GM19324 (cell line): ENCODE data around the gene PDXDC1.
"Not testable (repeated sequence)": the region's sequence is repeated elsewhere in the genome, so short reads cannot be mapped to it uniquely, and the experiment has no call there.

Source experiments
- ATAC-seq: cut with Tn5 transposase; IDR thresholded peaks from one replicate; pipeline ENCODE4 v1.9.1; 2021; ENCODE audit warnings: mild to moderate bottlenecking, moderate library complexity; ENCODE audit not compliant: unreplicated experiment, low FRiP score

The PDXDC1 gene

DNA sequence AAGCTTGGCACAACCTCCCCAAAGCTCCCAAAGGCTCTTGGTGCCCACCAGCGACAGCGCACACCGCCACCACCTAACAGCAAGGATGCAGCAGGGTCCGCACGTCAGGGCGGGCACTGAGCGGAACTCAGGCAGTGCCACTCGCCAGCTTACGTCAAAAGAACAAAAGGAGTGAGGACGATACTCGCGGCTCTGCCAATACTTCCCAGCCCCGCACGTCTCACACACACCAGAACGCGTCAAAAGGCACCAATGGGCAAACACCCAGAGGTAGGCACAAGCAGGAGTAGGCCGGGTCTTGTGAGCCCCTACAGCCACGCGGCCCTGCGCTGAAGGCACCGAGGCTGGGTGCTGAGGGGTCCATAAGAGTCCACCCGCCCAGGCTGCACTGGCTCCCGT is 171.4 kb downstream of the PDXDC1 start:
- ATAC-seq = not testable (repeated sequence)

DNA sequence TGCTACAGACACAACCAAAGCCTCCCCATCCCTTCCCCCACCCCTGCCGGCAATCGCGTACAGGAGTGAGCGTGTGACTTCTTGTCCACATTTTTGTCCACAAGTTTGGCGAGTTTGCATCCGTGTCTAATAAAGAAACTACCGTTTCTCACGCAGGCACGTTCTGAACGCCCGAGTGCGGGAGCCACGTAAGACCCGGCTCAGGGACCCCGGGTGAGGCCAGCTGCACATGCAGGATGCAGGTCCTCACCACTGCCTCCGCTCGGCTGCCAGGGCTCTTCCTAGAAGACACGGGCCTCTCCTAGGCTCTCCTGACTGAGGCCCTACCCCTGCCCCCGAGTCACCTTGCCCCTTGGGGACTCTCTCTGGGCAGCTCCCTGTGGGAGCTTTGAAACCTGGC is 174.0 kb downstream of the PDXDC1 start:
- ATAC-seq = not testable (repeated sequence)

DNA sequence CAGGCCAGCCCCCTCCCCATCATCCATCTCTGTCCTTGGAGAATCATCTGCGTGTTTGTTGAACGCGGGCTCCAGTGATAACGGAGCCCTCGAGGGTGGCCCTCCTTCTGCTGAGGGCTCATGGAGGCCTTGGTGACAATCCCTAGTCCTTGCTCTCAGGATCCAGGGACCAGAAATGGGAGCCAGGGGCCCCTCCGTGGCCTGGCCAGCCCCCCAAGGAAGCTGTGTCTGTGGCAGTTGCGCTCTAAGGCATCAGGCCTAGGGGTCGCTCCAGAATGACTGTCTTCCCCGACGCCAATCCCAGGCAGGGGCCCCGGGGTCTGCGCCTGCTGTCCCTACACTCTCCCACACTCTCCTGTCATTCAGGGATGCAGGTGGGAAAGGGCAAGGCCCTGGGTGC is 174.4 kb downstream of the PDXDC1 start:
- not testable (repeated sequence) for ATAC-seq

DNA sequence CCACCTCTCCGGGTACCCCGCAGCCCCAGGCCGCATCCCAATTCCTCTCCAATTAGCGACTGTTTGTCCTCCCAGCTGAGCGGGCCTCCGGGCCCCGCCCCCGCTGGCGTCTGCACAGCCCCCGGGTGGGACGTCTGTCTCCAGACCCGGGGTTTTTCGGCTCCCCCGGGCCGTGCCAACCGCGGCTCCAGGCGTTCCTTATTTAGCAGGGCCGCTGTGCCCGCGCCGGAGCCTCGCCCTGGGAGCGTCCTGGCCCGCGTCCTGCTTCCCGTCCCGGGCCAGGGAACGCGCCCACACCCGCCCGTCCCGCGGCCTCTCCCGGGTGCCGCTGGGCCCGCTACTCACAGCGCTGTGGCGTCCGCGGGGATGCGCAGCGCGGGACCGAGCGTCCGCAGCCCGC is 179.2 kb downstream of the PDXDC1 start:
- ATAC-seq = not testable (repeated sequence)

DNA sequence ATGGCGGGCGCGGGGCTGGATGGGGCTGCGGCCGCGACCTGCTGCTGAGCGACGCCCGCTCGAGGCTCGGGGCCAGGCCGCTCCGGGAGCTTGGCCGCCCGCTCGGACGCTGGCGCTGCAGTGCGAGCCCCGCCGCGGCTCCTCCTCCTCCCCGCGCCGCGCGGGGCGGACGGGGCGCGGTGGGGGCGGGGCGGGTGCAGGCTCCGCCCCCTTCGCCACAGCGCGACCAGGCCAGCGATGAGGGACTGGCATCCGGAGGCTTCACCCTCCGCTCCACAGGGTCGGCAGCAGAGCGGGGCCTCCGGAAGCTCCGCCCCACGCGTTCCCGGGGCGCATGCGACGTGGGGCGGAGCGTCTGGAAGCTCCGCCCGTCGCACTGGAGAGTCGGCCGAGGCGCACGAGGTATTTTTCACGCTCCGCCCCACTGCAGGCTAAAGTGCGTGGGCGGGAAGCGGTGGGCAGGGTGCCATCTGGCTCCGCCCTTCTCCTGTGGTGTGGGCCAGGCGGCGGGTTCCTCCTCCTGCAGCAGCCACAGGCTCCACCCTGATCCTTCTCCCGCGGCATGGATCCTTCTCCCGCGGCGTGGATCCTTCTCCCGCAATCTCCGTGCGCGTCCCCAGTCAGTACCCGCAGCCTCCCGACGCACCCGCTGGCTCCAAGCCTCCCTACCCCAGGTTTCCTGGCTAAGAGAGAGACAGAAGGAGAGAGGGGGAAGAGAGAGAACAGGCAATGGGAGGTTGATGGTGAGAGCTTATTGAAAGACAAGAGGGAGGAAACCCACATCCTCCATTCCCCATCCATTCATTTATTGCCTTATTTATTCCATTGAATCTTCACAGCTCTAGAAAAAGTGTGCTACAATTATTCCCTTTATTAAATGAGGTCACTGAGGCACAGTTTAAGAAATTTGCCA is 180.1 kb downstream of the PDXDC1 start:
- ATAC-seq = peak; percentile 62

DNA sequence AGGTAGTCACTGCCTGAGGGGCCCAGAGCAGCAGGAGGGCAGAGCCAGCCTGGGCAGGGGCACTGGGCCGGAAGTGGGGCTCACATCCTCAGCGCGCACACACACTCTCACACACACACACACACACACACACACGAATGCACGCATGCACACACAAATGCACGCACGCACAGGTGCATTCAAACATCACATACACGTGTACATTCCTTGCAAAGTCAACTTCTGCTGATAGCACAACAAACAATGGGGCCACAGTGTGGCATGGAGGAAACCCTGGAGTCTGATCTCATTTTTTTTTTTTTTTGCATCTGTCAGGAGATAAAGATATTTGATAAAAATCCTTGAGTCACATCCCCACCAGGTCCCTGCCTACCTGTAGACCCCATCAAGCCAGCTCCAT is 182.8 kb downstream of the PDXDC1 start:
- ATAC-seq = not testable (repeated sequence)

DNA sequence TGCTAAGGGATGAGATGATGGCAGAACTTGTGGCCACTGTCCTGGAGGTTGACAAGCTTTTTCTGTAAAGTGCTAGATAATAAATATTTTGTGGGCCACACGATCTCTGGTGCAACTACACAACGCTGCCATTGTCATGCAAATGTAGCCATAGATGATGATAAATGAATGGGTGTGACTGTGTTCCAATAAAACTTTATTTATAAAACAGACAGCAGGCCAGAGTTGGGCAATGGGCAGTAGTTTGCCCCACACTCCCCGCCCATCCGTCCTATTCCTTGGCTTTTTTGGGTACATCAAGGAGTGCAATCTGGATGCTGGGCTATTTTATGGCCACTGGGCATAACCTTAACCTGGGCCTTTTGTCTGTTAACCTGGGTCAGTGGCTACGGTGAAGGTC is 184.8 kb downstream of the PDXDC1 start:
- not testable (repeated sequence) for ATAC-seq

DNA sequence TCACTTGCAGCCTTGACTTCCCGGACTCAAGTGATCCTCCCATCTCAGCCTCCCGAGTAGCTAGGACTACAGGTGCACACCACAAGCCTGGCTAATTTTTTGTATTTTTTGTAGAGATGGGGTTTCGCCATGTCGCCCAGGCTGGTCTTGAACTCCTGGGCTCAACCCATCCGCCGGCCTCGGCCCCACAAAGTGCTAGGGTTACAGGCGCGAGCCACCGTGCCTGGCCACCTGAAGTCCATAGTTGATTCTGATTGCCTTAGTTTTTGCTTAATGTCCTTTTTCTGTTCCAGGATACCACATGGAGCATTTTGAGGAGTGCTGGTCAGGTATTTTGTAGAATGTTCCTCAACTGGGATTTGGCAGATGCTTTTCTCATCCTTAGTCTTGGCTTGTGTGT is 185.7 kb downstream of the PDXDC1 start:
- not testable (repeated sequence) for ATAC-seq

DNA sequence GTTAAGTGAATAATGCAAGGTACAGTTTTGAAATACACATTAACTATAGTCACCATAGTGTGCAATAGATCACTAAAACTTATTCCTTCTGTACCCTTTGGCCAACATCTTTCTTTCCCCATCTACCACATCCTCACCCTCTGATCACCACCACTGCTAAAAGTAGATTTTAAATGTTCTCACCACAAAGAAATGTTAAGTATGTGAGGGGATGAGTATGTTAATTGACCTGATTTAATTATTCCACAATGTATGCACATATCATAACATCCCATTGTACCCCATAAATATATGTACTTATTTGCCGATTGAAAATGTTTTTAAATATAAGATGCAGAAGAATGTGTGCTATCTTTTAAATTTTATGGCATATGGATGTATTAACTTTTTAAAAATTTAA is 188.2 kb downstream of the PDXDC1 start:
- not testable (repeated sequence) for ATAC-seq

DNA sequence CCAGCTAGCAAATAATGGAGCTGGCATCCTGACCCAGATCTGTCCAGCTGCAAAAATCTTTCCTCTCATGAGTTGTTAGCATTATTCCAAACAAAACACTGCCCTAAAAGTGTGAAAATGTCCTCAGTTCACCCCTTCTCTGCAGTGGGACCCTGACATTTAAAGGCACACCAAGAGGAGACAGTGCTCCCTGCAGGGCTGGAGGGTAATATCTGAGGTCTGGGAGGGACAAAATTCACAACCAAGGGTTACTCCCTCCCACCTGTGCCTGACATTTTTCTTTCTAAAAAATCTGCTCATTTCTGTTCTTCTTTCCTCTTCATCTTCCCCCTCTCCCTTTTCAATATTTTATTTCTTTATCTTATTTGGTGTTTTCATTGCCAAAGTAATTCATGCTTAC is 191.4 kb downstream of the PDXDC1 start:
- not testable (repeated sequence) for ATAC-seq

DNA sequence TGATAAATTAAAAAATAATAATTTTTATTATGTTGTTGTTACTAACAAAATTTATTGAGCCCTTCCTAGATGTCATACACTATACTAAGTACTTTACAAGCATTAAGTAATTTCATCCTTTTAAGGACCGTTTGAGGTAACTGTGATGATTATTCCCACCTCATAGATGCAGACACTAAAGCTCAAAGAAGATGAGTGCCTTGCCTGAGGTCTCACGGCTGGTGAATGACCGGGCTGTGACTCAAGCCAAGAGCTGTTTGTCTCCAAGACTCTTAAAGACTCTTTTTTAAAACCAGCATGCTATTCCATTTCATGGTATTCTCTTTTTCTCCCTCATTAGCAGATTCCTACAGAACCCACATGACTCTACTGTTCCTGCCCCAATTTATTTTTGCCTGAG is 193.5 kb downstream of the PDXDC1 start:
- not testable (repeated sequence) for ATAC-seq

DNA sequence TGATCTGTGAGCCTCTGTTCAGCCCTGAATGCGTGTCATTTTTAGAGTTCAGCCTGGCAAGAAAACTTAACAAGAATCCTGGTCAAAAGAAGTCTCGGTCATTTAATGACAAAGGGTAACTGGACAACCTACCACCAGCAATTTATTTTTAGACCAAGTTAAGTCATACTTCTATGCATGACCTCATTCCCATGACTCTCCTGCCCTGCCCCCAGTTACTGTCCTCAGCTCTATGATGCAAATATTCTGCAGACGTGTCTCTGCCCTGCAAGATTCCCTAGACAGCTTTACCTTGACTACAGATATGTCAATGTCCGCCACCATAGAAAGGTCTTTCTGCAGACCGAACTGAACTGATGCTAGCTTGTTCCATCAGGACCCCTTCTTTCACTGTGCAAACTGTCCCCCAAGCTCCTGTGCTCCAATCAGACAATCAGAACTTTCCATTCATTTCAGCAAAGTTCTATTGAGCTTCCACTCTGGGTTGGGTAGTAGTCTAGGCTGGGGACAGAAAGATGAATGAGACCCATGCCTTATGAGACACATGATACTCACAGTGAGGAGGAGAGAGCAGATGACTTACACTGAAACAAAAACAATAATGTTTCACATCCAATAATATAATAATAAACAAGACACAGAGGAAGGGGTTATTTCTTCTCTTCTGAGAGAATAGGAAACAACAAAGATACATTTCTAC is 194.3 kb downstream of the PDXDC1 start:
- ATAC-seq = not testable (repeated sequence)

DNA sequence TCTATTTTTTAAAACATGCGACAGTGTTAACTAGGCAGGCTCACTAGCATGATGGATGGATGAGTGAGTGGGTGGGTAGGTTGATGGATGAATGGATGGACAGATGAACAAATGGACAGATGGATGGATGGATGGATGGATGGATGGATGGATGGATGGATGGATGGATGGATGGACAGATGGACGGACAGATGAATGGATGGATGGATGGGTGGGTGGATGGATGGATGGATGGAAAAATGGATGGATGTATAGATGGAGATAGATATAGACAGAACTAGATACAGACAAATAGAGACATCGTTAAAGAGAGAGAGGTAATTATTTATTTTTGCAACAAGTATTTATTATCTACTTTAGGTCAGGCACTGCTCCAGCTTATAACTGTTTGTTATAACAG is 205.1 kb downstream of the PDXDC1 start:
- ATAC-seq = not testable (repeated sequence)

DNA sequence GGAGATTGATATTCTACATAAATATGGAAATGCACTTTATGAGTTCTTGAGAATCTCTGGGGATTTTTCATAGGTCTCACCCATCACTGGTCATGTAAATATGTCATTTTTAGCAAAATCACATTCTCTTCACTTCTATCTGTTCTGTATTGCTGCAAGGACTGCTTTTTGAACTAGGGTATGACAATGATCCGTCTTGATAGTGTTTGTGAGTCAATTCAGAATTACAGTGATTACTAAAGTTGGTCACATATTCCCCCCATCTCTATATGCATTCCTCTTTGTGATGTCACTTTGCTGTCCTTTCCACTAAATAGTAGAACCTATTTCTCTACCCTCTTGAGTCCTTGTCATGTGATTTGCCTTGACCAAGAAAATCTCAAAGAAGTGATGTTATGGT is 206.1 kb downstream of the PDXDC1 start:
- not testable (repeated sequence) for ATAC-seq

DNA sequence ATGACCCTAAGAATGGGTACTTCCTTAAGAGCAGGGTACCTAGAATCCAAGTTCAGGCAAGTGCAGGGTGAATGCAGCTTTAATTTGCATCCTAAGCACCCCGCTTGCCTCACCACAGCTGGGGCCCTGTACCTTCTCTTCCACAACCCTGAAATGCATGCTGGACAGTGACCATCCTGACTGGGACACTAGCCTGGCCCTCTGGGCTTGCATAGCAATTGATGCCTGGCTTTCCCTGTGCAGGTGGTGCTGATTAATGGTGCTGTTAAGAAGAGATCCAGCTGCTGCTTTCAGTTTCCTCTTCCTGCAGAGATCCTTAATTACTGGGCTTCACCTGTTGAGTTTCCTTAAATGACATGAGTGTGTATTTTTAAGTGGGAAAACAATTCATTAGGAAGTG is 209.2 kb downstream of the PDXDC1 start:
- not testable (repeated sequence) for ATAC-seq
